Hematopoietic multipotent progenitor cell treated with erythropoietin and hydrocortisone succinate and interleukin-3 and kit ligand, for 15 days (in vitro differentiated cells): ENCODE results near the gene TPM1.
A peak's percentile ranks its signal among the peaks of the same experiment; 100 is the strongest.

Experiments used
- DNase-seq: peaks from one replicate; pipeline ENCODE4 v3.0.0-alpha.2; 2015; ENCODE audit warnings: low spot score

TPM1 gene

DNA sequence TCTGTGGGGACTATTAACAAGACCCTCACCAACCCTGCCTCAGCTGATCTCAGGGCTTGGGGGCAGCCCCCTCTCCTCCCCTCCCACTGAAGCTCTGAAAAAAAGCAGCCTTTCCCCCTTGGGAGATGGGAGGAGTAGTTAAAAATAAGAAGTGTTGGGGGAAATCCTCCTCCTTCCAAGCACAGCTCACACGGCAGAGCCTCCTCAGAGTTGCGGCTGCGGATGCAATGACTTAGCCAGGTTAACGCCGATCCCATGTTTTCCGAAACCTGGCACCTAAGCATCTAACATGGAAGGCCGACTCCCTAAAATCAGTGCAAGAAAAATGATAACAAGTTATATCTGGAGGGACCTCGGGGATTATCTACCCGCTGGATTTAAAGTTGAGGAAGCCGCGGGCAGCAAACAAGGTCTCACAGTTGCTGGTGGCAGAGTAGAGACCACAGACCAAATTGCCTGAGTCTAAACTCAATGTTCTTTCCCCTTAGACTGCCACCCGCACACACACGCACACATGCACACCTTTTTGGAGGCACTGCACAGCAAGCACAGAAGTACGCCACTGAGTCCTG lies 1.1 kb upstream of the TPM1 start:
- no peak for DNase-seq

DNA sequence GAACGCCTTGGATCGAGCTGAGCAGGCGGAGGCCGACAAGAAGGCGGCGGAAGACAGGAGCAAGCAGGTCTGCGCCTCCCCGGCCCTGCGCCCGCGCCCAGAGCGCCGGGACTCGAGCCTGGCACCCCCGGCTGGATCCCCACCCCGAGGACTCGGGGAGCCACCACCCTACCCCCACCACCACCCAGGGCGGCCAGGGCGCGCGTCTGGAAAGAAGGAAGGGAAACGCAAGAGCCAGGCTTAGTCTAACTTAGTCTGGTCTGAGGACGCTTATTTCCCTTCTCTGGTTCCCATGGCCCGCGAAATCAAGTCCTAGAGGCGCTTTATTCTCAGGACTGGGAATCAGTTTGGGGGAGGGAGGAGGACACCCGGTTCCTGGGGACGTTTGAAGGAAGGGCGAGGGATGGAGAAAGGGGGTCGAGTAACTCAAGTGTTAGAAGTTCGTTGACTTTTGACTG lies 359 bp downstream of the TPM1 start:
- DNase-seq = no peak

DNA sequence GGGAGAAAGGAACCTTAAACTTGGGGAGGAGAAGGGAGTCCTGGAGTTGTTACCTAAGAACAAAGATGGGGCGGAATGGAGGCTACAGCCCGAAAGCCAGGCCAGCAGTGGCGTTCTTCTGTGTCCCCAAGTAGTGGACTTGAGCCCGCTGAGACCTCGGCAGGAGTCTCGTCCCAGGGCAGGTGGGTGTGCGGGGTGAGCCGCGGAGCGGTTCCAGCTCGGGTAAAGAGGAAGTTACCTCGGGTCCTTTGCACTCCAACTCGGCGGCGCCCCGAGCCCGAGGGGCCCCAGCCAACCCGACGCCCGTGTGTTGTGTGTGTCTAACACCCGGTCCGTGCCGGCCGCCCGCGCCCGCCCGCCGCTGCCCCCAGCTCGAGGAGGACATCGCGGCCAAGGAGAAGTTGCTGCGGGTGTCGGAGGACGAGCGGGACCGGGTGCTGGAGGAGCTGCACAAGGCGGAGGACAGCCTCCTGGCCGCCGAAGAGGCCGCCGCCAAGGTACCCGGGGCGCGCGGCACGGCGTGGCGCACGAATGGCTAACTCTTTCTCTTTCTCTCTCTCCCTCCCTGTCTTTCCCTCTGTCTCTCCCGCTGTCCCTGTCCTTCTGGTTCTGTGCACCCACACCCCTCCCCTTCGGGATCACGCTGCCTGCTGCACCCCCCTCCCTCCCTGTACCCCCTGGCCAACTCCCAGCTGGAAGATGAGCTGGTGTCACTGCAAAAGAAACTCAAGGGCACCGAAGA lies 959 bp downstream of the TPM1 start:
- DNase-seq = no peak

DNA sequence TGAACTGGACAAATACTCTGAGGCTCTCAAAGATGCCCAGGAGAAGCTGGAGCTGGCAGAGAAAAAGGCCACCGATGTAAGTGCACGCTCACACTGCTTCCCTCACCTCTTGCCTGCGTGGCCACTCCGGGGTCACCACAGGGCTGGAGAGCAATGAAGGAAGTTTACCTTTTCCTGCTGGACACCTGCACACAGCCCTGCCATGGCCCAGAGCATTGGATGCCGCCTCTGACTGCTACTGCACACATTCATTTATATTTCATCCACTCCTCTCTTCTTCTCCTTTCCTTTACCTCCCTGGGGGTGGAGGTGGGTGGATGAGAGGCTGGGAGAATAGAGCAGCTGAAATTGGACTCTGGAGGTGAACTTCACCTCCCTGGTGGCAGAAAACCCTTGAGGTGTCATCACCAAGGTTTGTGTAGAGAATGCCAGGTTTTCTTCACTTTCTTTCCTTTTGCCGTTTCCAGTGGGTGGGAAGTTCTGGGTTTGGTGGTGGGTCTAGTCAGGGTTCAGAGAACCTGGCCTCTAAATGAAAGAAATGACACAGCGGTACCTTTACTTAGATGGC lies 1.6 kb downstream of the TPM1 start:
- DNase-seq = no peak

DNA sequence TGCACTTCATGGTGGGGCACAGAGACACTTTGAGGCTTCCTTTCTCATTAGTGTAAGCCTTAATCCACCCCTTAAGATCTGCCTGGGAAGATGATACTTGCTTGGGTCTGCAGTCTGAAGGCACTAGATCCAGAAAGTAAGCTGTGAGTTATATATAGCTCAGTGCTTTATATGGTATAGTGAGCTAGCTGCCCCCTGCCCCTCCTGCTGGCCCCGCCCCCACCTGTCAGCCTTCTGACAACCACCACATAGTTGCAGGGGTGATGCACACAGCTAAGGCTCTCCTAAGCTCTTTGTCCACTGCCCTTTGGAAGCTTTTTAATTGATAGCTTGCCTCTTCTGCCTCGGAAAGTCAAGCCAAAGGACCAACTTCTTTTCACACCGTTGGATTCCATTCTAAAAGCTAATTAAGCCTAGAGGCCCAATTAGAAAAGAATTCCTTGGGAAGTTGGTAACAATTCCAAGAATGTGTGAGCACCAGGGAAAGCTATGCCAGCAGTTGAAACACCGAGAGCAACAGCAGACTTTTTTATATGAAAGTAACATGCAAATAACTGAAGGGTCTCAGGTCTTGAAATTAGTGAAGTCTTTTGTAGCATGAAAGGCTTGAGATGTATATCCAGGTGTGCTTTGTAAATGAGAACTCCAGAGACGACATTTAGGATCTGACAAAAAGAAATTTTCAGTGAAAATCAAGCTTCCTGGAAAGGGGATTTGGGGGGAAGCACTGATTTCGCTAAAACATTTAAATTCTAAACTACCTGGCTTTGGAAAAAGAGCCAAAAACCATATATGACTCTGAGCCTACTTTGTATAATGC lies 2.3 kb downstream of the TPM1 start:
- DNase-seq = no peak

DNA sequence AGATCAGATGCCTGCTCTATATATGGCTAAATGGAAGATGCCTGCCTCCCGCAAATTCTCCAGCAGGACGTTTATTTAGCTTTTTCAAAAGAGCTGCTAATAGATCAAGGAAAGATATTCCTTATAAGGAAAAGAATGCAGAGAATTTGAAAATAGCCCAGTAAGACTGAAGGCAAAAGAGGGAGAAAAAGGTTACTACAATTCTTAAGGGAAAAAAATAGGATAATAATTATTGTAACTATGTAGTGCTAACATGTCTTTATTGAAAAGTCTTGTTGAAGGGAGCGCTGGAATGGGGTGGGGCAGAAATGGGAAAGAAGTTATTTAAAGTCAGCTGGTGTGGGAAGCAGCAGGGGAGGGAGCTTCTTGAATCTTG lies 2.9 kb downstream of the TPM1 start:
- DNase-seq = no peak

DNA sequence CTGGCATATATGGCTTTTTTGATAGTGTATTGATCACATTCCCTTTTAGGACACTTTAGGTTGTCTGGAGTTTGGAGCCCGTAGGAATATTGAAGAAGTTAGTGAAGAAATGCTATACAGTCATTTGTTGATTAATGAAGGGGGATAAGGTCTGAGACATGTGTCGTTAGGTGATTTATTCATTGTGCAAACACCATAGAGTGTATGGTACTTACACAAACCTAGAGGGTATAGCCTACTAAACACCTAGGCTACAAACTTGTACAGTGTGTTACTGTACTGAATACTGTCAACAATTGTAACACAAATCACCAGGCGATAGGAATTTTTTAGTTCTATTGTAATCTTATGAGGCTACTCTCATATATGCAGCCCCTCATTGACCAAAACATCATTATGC lies 3.3 kb downstream of the TPM1 start:
- DNase-seq = no peak

DNA sequence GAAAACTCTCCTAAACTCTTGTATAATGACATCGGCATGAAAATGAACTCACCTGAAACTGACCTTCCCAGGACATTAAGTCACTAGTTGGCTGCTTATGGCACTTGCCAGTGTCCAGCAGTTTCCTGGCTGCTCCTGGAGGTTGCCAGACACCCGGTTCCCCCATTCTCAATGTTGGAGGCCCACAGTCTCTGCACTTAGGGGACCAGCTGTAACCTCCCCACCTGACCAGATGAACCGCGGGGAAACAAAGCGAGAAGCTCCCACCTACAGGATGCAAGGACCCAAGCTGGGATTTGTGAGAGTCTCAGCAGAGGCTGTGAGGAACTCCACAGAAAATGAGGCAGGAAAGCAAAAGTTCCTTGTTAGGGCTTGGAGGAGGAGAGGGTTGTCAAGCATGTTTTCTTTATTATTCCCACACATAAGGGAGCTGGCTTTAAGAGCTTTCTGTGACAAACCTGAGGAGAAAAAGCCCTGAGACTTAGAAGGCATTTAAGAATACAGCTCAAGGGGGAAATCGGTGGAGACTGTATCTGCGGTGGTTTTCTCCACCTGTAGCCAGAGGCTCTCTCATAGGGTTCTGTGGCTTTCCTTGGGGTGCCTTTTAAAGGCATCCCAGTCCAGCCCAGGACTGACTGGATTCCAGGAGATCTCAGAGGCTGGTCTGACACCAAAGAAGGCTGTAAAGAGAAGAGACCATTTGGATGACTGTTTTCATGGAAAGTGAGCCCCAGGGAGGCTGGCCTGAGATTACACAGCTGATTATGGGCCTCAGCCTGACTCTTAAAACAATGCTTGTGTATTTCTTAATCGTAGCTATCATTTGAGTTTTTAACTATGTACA lies 4.6 kb downstream of the TPM1 start:
- no peak for DNase-seq

DNA sequence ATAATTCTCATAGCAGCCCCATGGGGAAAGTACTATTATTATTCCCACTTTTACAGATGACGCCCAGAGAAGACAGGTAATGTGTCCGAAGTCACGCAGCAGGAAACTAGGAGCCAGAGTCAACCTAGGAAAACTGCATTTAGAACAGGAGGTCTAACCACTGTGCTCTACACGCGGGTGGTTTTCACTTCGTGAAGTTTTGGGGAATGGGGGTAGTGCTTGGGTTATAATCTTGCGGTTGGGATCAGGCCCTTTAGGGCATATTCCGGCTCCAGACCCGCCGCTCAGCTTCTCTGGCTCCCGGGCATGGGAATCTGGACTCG lies 5.2 kb downstream of the TPM1 start:
- no peak for DNase-seq

DNA sequence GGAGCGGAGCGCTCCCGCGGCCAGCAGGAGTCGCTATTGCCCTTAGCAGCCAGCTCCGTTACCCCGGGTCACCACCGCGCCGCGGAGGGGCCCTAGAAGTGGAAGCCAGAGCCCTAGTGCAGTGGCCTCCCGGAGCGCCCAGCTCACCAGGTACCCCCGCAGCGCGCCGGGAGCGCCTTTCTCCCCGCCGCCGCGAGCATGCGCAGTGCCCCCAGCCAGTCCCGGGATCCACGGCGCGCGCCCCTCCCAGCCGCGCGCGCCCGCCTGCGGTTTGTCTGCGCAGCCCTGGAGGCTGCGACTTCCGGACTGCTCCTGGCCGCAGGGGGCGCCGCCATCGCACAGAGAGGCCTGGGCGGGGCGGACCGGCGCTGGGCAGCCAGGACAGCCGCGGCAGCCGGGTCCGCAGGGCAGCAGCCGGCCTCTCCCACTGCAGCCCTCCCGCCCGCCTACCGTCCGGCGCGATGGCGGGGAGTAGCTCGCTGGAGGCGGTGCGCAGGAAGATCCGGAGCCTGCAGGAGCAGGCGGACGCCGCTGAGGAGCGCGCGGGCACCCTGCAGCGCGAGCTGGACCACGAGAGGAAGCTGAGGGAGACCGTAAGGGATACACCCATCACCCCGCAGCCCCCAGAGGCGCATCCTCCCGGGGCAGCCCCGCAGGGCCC lies 5.7 kb downstream of the TPM1 start:
- DNase-seq = peak; percentile 90

DNA sequence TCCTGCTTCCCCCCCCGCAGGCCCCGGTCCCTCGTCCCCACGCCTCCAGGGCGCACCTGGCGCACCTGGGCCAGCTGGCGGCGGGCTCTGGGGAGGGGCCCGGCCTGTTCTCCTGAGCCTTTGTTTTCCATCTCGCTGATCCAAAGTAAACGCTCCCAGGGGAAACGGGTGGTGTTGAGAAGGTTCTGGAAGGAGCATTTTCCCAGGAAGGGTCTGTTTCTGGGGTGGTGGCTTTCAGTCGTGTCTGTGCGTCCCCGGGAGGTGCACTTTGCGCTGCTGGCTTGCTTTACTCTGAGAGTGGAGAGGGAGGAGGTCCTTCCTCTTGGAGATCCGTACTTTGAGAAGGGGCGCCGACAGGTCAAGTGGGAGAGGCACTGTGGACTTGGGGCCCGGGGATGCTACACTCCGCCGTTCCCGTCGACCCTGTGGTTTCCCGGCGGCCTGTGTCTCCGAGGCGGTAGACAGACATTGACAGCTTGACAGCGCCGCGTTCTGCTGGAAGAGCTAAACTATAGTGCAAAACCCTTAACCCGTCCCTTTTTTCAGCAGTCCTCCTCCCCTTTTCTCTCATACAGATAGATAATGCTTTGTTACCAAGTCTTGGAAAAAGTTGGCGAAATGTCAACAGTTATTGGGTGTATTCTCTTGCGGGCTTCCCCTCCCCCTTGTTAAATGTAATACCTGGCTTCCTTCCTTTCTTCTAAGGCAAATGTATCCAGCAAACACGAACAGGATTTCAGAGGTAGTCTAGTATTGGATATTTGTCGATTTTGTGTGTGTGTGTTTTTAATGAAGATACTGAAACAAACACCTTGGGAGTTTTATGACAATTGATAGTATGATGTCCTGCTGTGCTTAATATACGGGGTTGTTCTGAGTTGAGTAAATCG lies 6.5 kb downstream of the TPM1 start:
- peak; percentile 66 for DNase-seq

DNA sequence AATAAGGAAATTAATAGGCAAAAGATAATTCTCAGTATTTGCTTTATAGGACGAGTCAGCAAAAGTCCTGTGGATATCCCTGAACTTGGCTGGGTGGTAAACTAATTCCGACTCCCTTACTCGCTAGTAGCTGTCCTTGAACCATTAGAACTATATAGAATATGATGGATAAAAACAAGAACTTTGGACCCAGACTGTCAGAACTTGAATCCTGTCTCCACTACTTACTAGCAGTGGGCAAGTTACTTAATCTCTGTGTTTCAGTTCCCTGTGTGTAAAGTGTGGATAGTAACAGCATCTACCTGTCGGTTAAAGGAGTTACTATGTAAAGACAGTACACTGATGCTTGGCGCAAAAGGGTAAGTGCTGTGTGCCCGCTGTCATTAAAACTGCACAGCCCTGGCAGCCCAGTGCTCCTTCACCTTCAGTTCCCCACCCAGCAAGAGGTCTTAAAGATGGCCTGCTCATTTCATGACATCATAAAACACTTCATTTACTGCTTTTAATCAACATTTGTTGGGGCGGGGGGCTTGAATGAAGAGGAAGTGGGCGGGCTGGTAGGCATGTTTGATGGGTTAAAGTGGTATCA lies 7.3 kb downstream of the TPM1 start:
- peak; percentile 51 for DNase-seq

DNA sequence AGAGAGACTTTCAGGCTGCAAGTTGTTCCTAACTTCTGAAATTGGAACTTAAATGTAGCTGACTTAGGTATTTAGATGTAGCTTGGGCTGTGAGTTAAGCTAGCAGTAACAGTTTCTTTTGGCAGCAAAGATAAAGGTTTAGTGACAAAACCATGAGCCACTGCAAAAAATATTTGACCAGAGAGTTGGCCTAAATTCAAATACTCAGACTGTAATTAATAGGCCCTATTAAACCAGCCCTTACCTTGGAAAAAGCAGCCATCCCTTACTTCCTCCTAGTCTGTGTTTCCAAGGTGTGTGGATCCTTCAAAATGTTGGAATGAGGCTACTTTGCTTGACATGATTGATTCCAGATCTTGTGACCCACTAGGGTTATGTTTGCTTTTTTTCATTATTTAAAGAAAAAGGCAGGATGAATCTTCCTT lies 8.2 kb downstream of the TPM1 start:
- DNase-seq = peak; percentile 62

DNA sequence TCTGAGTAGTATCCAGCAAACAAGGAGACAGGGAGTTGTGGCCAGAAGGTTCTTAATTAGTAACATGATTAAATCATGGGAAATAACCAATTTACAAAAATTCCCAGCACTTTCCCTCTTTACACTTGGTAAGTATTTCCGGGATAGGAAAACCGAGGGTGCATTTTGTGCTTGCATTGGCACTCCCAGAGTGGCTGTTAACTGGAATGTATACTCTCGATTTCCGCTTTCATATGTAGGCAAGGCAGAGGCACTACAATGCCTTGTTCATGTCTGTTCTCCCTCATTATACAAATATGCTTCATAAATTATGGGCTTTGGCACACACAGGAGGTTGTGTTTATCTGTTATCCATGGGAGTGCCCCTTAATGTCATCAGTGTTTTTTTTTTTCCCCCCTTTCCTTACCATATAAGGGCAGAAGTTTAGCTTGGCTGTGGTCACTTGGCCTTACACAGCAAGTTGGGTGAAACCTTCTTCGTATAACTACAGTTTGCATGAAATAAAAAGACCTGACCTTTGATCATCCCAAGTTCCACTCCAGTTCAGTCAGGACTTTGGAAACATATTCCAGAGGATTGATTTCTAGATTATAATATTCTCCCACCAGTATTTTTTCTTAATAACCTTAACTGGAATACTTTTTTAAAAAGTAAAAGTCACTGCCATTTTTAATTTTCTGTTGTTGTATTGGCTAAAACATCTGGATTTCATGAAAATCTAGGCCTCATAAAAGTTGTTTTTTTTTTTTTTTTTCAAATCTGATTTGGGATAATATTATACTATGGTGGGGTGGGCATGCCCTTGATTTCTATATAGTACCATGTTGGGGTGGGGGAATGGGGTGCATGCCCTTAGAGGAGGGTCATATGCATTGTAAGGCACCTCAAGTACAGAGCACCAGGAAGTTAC lies 8.9 kb downstream of the TPM1 start:
- peak; percentile 86 for DNase-seq

DNA sequence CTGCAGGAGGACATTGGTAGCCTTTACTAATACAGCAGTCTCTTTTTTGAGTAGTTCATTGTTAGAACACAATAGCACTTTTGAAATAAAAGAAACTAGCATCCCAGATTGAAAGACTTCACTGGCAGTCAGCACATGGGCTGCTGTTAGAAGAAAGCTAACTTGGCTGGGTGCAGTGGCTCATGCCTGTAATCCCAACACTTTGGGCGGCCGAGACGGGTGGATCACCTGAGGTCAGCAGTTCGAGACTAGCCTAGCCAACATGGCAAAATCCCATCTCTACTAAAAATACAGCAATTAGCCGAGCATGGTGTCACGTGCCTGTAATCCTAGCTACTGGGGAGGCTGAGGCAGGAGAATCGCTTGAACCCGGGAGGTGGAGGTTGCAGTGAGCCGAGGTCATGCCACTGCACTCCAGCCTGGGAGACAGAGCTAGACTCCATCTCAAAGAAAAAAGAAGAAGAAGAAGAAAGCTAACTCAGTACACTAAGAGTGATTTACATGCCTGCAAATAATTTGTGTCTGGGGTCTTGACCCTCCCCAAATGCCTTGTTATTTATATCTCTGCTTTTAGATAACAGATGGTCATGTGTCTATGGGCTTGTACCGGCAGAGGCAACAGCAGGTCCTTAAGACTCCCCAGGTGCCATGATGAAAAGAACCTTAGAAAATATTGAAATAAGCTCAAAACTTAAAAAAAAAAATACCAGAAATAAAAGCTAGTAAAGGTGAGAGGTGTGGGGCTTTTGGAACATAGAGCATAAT lies 9.7 kb downstream of the TPM1 start:
- DNase-seq = no peak

DNA sequence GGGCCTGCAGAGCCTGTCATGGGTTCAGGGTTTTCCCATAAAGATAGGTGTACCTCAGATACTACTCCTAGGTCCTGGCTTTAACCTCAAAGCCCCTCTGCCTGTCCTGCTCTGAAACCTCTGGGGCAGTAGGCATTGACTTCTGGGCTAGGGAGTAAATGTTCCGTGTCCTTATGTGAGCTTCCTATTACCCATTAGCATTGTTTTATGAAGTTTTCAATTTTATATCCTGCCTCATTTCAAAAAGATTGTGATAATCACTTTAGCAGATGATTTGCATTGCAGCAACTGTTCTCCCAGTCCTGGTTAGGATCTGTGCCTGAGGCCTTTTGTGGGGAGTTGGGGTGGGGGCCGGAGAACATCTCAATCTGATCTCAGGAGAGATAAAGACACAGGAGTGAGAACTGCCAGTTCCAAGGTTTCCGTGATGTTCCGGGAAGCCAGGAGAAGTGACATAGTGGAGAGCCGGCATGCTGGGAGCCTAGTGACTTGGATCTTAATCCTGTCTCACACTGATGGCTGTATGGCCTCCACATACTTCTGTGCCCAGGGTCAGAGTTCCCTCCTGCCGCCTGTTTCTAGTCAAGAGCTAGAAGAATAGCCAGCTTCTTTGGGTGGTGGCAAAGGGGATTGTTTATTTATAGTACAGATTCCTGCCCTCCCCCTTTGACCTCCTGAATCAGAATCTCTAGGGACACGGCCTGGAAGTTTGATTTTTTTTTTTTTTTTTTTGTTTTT lies 10.6 kb downstream of the TPM1 start:
- DNase-seq = no peak

DNA sequence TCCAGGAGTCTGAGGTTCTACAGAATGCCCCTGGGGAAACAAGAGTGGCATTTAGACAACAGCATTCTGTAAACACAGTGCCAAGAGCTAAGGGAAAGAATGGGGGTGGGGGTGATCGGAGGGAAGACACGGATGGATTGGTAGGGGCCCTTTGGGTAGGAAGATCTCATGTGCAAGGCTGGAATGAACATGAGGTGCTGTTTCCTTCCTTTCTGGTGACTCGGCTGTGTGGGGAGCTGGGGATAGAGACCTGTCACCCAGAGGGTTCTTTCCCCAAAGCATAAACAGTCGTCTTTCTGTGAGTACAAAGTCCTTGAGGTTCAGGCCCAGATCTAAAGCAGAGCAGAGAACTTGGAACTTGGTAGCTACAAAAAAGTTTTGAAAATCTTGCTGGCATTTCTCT lies 11.7 kb downstream of the TPM1 start:
- no peak for DNase-seq

DNA sequence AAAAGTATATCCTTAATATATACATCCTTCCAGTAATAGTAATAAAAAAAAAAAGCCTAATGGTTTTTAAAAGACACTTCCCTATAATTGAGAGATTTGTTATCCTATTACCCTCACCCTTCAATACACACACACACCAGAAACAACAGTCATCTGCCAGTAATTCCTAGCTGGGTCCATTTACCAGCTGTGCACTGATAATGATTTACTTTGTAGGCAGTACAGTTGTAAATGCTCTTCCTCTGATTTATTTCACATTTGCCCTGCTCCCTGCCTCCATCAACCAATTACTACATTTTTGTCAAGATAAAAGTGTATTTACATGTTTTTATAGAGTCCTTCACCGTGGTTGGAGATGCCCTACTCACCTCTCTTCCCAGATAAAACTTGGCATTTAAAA lies 12.4 kb downstream of the TPM1 start:
- DNase-seq = no peak
